Bronchial epithelial cell (primary cell): ENCODE data around the gene ACOXL. TPM values are rescaled to one million over a fixed set of nuclear protein-coding genes. Genes with fewer than 3 reads are reported as not detected.

Experiments
- DNase-seq: peaks from one replicate; pipeline ENCODE4 v3.0.0-alpha.2; 2010; ENCODE audit warnings: low read depth
- FAIRE-seq: peaks from 2 replicates; lab custom pipeline; 2011; peaks lifted over from hg19 to GRCh38; lab: Jason Lieb, UNC
- H3K27me3 ChIP-seq: 2 replicates; pipeline ENCODE4 v1.5.1; 2011; ENCODE audit warnings: low read length; ENCODE audit not compliant: control insufficient read depth, insufficient read depth
- H3K36me3 ChIP-seq: 2 replicates; pipeline ENCODE4 v1.5.1; 2011; ENCODE audit warnings: low read length; ENCODE audit not compliant: control insufficient read depth, insufficient read depth
- H3K4me3 ChIP-seq: 2 replicates; pipeline ENCODE4 v1.5.1; 2011; ENCODE audit warnings: mild to moderate bottlenecking, low read depth, low read length, control low read depth
- CTCF ChIP-seq: IDR thresholded peaks from 2 replicates; pipeline ENCODE4 v1.5.1; 2011; ENCODE audit warnings: mild to moderate bottlenecking, moderate library complexity, low read length, control low read depth, inconsistent platforms; ENCODE audit not compliant: insufficient read depth, severe bottlenecking
- total RNA-seq: library from RNA; depleted of rRNA; stranded (reverse); fragments of >200 nt; gene quantifications from 2 replicates; pipeline ENCODE4 v1.2.1, GENCODE V29; 2014

ACOXL gene
- total RNA-seq, 1 donor from 2014 or later, result not detected

GRCh38 chr2:111148225-111148873 is 416.0 kb downstream of the ACOXL start:
- H3K36me3 ChIP-seq, result peaks cover 4% of the 10 kb centered on the region
- no peaks in the 10 kb centered on the region for H3K27me3 ChIP-seq
- no peak for DNase-seq
- H3K4me3 ChIP-seq, result no peak overlapping the region
- no peak for TF ChIP-seq CTCF
- no peak for FAIRE-seq

DNA sequence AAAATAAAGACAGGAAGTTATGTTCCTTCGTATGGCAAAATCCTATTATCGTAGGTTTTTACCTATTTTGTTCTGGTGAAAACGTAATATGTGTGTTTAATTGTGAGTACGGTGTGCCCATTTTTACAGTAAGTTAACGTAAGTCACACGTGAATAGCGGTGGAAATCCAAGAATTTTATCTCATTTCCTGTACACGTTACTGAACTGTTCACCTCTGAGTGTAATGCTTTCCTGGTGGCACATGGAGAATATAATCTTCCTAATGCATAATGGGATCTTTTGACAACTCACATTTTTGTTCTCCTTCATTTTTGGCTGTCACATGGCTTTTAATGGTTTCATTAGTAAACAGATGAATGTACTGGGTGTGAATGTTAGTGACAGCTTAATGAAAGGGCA is 416.6 kb downstream of the ACOXL start:
- FAIRE-seq (no peak), DNase-seq (no peak)
- H3K36me3 ChIP-seq, result peaks cover 4% of the 10 kb centered on the region
- no peak for TF ChIP-seq CTCF
- no peaks in the 10 kb centered on the region for H3K27me3 ChIP-seq
- H3K4me3 ChIP-seq, result no peak overlapping the region

- FAIRE-seq, result no peak
- no peaks in the 10 kb centered on the region for H3K27me3 ChIP-seq
- H3K4me3 ChIP-seq, result no peak overlapping the region
- TF ChIP-seq CTCF, result no peak
- no peak for DNase-seq
- peaks cover 4% of the 10 kb centered on the region for H3K36me3 ChIP-seq
Observed at GRCh38 chr2:111149882-111150455, 417.6 kb downstream of the ACOXL start.

DNA sequence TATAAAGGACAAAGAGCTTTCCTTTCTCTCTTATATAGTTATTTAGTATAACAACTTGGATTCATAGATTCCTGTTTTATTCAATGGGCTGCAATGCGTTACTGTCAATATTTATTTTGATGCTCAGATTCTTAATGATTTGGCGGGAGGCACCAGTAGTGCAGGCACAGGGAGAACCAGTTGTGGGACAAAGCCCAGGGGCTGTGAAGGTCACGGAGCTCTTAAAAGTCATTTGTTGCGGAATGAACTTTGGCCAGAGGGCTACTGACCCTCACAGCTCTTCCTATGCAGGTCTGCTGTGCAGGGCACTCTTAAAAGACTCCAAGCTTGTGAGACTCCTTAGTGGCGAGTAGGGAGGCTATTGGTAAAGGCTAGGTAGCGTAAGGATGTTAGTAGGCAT is 422.4 kb downstream of the ACOXL start:
- no peaks in the 10 kb centered on the region for H3K27me3 ChIP-seq
- no peak for TF ChIP-seq CTCF
- H3K36me3 ChIP-seq, result peaks cover 7% of the 10 kb centered on the region
- DNase-seq (no peak), FAIRE-seq (no peak)
- H3K4me3 ChIP-seq, result no peak overlapping the region

GRCh38 chr2:111155610-111156009 is 423.2 kb downstream of the ACOXL start:
- no peaks in the 10 kb centered on the region for H3K27me3 ChIP-seq
- no peak overlapping the region for H3K4me3 ChIP-seq
- no peak for TF ChIP-seq CTCF
- H3K36me3 ChIP-seq, result peaks cover 7% of the 10 kb centered on the region
- DNase-seq, result peak; percentile 95
- no peak for FAIRE-seq
